Left lung (tissue), 10 donors: ENCODE data around the gene SLC25A17. TPM values are rescaled to one million over a fixed set of nuclear protein-coding genes. Genes with fewer than 3 reads are reported as not detected.
"Not testable (repeated sequence)": the region's sequence is repeated elsewhere in the genome, so short reads cannot be mapped to it uniquely, and the experiment has no call there.

Source experiments
- ATAC-seq: fragments of 200-7000 bp; cut with Tn5 transposase; one replicate; pipeline ENCODE4 v1.9.1; 2020; ENCODE audit warnings: moderate library complexity
- DNase-seq, 4 donors: peaks; one replicate each; pipeline ENCODE4 v3.0.0-alpha.2; 2013 to 2020
- H3K27ac ChIP-seq, 2 donors: fragments of 200-600 bp; sonication (generic) in 1 of 2; one replicate each; pipeline versions ENCODE4 v1.5.0 to v1.8.0; 2020 to 2021
- H3K27me3 ChIP-seq, 2 donors: fragments of 200-600 bp; sonication (generic) in 1 of 2; one replicate each; pipeline versions ENCODE4 v1.5.0 to v1.8.0; 2020 to 2021
- H3K36me3 ChIP-seq, 2 donors: fragments of 200-600 bp; sonication (generic) in 1 of 2; one replicate each; pipeline versions ENCODE4 v1.5.0 to v1.8.0; 2020 to 2021
- H3K4me1 ChIP-seq, 2 donors: fragments of 200-600 bp; one replicate each; pipeline ENCODE4 v1.8.0; 2021
- H3K4me3 ChIP-seq, 2 donors: fragments of 200-600 bp; sonication (generic) in 1 of 2; one replicate each; pipeline versions ENCODE4 v1.5.0 to v1.8.0; 2020 to 2021; ENCODE audit warnings: mild to moderate bottlenecking in 1 of 2
- H3K9me3 ChIP-seq, 2 donors: fragments of 200-600 bp; sonication (generic) in 1 of 2; one replicate each; pipeline versions ENCODE4 v1.5.0 to v1.8.0; 2020 to 2021
- CTCF ChIP-seq, 2 donors: fragments of 200-600 bp; sonication (generic) in 1 of 2; IDR thresholded peaks; one replicate each; pipeline versions ENCODE4 v1.5.0 to v1.8.0; 2021; ENCODE audit warnings: antibody characterized with exemption in 2 of 2
- intact Hi-C, 2 donors: fragments of 100-400 bp; cut with DNase I; formaldehyde crosslinking; loops; one replicate each; pipeline versions ENCODE4 v1.11.2 to v1.14.2; 2022
- microRNA-seq, 2 donors: library from miRNA; unstranded; fragments of <30 nt; microRNA quantifications; one replicate each; pipeline ENCODE4, GENCODE V29; 2019
- polyA plus RNA-seq, 6 donors: library from polyadenylated mRNA; unstranded; fragments of 120-200 nt; gene quantifications; one replicate each; pipeline ENCODE4 v1.2.1, GENCODE V29; 2013; ENCODE audit not compliant: insufficient read length in 6 of 6
- total RNA-seq, 2 donors: library from RNA; stranded (reverse); fragmentation: NEBNext Ultra II Directional; extraction: Animal tissue kit (Norgen Biotek cat#: 25700); gene quantifications; one replicate each; pipeline ENCODE4 v1.2.1, GENCODE V29; 2021
- donor health status: DM: no; HTN: yes; CAD: no.
- donor health status: DM: no; HTN: no; CAD: no.

SLC25A17 gene
- total and polyA plus RNA-seq, 8 donors = 18.3 to 36.9 (median 33.0) TPM

GRCh38 chr22:40721266-40721665 lies 97.9 kb downstream of the SLC25A17 start:
- TF ChIP-seq CTCF (IDR thresholded peaks at IDR 0.05) = no peak
- intact Hi-C loops = no loop called here
- H3K27ac ChIP-seq = no peak overlapping the region
- H3K36me3 ChIP-seq = no peaks in the 10 kb centered on the region
- H3K27me3 ChIP-seq = no peaks in the 10 kb centered on the region
- no peak overlapping the region for H3K4me3 ChIP-seq
- ATAC-seq (peak; percentile 21), DNase-seq (no peak)
- H3K4me1 ChIP-seq = no peaks in the 10 kb centered on the region
- no peaks in the 10 kb centered on the region for H3K9me3 ChIP-seq

GRCh38 chr22:40720538-40721256 lies 98.4 kb downstream of the SLC25A17 start:
- Histone ChIP-seq H3K36me3 (no peaks in the 10 kb centered on the region), H3K4me3 (no peak overlapping the region), H3K27ac (no peak overlapping the region), H3K9me3 (no peaks in the 10 kb centered on the region), H3K27me3 (no peaks in the 10 kb centered on the region), H3K4me1 (no peaks in the 10 kb centered on the region)
- DNase-seq (no peak), ATAC-seq (no peak)
- intact Hi-C loops = no loop called here
- TF ChIP-seq CTCF (IDR thresholded peaks at IDR 0.05) = no peak

GRCh38 chr22:40720156-40720537 lies 99.0 kb downstream of the SLC25A17 start:
- H3K9me3 ChIP-seq, H3K4me1 ChIP-seq, H3K27me3 ChIP-seq, DNase-seq, H3K4me3 ChIP-seq, H3K27ac ChIP-seq, H3K36me3 ChIP-seq, ATAC-seq, intact Hi-C loops: not testable (repeated sequence)

Small RNAs within 50 kb of the gene (microRNA-seq; reads per million reads assigned to microRNA genes)
- gene MIR4766 = 0.14 to 0.67 reads per million in 2 donors

Other genes with a start within 250 kb of the SLC25A17 start
- 10 to 100 TPM; 56.1 to 58.0 TPM for gene MRTFA, start 182.6 kb downstream of the SLC25A17 start, total RNA-seq
- 10 to 100 TPM; 22.5 to 29.7 (median 25.5) TPM for gene MRTFA, start 182.6 kb downstream of the SLC25A17 start, polyA plus RNA-seq
- under 1 TPM in 1 of 2 donors, not detected in 1; 0.23 TPM for gene MCHR1, start 139.9 kb downstream of the SLC25A17 start, total RNA-seq
- gene MCHR1, start 139.9 kb downstream of the SLC25A17 start, polyA plus RNA-seq = under 1 TPM in 5 of 6 donors, not detected in 1; 0.12 to 0.42 (median 0.24) TPM
- gene ST13, start 37.3 kb upstream of the SLC25A17 start, total RNA-seq = 100 to 1,000 TPM; 161 to 189 TPM
- 100 to 1,000 TPM; 535 to 638 (median 578) TPM for gene ST13, start 37.3 kb upstream of the SLC25A17 start, polyA plus RNA-seq
- gene XPNPEP3, start 37.8 kb upstream of the SLC25A17 start, total RNA-seq = 10 to 100 TPM; 23.2 to 24.6 TPM
- gene XPNPEP3, start 37.8 kb upstream of the SLC25A17 start, polyA plus RNA-seq = 10 to 100 TPM; 12.1 to 25.6 (median 19.3) TPM
- not detected for gene DNAJB7, start 42.8 kb upstream of the SLC25A17 start, total RNA-seq
- gene DNAJB7, start 42.8 kb upstream of the SLC25A17 start, polyA plus RNA-seq = 1 to 10 TPM in 4 of 6 donors, under 1 TPM in 2; 0.89 to 1.3 (median 1.1) TPM
- 10 to 100 TPM; 51.3 to 57.7 TPM for gene RBX1, start 132.0 kb upstream of the SLC25A17 start, total RNA-seq
- gene RBX1, start 132.0 kb upstream of the SLC25A17 start, polyA plus RNA-seq = 10 to 100 TPM; 67.3 to 75.8 (median 69.3) TPM